HG02981 (cell line): ENCODE measurements around the gene SLCO4A1.
"Not testable (repeated sequence)": the region's sequence is repeated elsewhere in the genome, so short reads cannot be mapped to it uniquely, and the experiment has no call there.

Experiments
- ATAC-seq: cut with Tn5 transposase; IDR thresholded peaks from one replicate; pipeline ENCODE4 v1.9.1; 2021; ENCODE audit warnings: mild to moderate bottlenecking, moderate library complexity; ENCODE audit not compliant: unreplicated experiment

Gene SLCO4A1

GRCh38 chr20:62679978-62680589, 37.8 kb downstream of the SLCO4A1 start:
- no peak for ATAC-seq

- no peak for ATAC-seq
Measured at GRCh38 chr20:62682912-62683517, 40.7 kb downstream of the SLCO4A1 start.

GRCh38 chr20:62683660-62684322, 41.5 kb downstream of the SLCO4A1 start:
- not testable (repeated sequence) for ATAC-seq

- no peak for ATAC-seq
Measured at GRCh38 chr20:62684981-62685380, 42.7 kb downstream of the SLCO4A1 start.

GRCh38 chr20:62685781-62686555, 43.7 kb downstream of the SLCO4A1 start:
- no peak for ATAC-seq

GRCh38 chr20:62686869-62687830, 44.8 kb downstream of the SLCO4A1 start:
- no peak for ATAC-seq

- ATAC-seq = no peak
Measured at GRCh38 chr20:62688083-62688482, 45.8 kb downstream of the SLCO4A1 start.

GRCh38 chr20:62688855-62689460, 46.7 kb downstream of the SLCO4A1 start:
- no peak for ATAC-seq

GRCh38 chr20:62689861-62690260, 47.6 kb downstream of the SLCO4A1 start:
- ATAC-seq = no peak

- no peak for ATAC-seq
Measured at GRCh38 chr20:62690261-62690820, 48.0 kb downstream of the SLCO4A1 start.

GRCh38 chr20:62691487-62691886, 49.2 kb downstream of the SLCO4A1 start:
- ATAC-seq = no peak

GRCh38 chr20:62692176-62692575, 49.9 kb downstream of the SLCO4A1 start:
- no peak for ATAC-seq

GRCh38 chr20:62692801-62693523, 50.7 kb downstream of the SLCO4A1 start:
- no peak for ATAC-seq

- ATAC-seq = no peak
Measured at GRCh38 chr20:62693524-62693922, 51.2 kb downstream of the SLCO4A1 start.

GRCh38 chr20:62694106-62694505, 51.8 kb downstream of the SLCO4A1 start:
- ATAC-seq = no peak

GRCh38 chr20:62694868-62695267, 52.6 kb downstream of the SLCO4A1 start:
- no peak for ATAC-seq

GRCh38 chr20:62695448-62696414, 53.4 kb downstream of the SLCO4A1 start:
- no peak for ATAC-seq

- no peak for ATAC-seq
Measured at GRCh38 chr20:62696434-62696957, 54.2 kb downstream of the SLCO4A1 start.
